Daoy (cell line): Measurements from ENCODE around the gene CAVIN2. TPM values are rescaled to one million over a fixed set of nuclear protein-coding genes. Genes with fewer than 3 reads are reported as not detected.

ENCODE experiments used
- DNase-seq: peaks from one replicate; pipeline ENCODE4 v3.0.0-alpha.2; 2015; ENCODE audit warnings: low read depth
- total RNA-seq: library from RNA; depleted of rRNA; stranded (reverse); fragments of >200 nt; shearing (Covaris generic); gene quantifications from 2 replicates; pipeline ENCODE4 v1.2.3, GENCODE V29; 2014

CAVIN2 gene
- total RNA-seq, 1 experiment from 2014 or later = 0.06 TPM

GRCh38 chr2:191839918-191840804, 6.7 kb downstream of the CAVIN2 start:
- DNase-seq = no peak

DNA sequence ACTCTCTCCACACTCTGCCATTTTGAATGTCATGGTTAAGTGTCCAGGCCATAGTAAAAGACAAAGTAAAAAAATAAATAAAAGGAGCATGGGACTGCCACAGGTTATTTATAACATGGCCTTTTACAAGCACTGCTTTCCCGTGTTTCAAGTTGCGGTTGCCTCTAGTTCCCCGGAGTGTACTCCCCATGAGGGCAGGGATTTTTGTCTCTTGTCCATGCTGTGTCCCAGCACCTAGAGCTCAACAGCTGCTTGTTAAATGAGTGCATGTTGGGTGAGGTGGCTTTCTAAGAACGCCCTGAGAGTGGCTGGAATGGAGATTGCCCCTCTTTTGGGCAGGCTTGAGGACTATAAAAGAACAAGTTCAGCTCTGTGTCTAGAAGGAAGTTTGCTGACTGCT, 8.4 kb downstream of the CAVIN2 start:
- no peak for DNase-seq

- DNase-seq = no peak
Measured at GRCh38 chr2:191836853-191837769, 9.8 kb downstream of the CAVIN2 start.

DNA sequence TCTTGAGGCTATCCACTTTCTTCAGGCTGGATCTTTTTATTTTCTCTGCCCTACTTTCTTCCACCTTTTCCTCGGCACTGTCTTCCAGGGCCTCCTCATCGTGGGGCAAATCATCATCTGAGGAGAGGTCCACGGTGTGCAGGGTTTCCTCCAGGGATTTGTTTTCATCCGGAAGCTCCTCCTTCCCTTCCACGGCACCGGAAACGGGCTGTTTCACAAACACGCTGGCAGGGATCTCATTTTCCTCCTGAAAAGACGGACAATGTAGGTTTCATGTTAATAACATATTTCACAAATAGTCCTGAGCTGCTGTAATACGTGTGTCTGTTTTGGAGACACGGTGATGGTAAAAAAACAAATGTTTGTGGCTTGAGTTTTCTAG, 10.4 kb downstream of the CAVIN2 start:
- DNase-seq = no peak

DNA sequence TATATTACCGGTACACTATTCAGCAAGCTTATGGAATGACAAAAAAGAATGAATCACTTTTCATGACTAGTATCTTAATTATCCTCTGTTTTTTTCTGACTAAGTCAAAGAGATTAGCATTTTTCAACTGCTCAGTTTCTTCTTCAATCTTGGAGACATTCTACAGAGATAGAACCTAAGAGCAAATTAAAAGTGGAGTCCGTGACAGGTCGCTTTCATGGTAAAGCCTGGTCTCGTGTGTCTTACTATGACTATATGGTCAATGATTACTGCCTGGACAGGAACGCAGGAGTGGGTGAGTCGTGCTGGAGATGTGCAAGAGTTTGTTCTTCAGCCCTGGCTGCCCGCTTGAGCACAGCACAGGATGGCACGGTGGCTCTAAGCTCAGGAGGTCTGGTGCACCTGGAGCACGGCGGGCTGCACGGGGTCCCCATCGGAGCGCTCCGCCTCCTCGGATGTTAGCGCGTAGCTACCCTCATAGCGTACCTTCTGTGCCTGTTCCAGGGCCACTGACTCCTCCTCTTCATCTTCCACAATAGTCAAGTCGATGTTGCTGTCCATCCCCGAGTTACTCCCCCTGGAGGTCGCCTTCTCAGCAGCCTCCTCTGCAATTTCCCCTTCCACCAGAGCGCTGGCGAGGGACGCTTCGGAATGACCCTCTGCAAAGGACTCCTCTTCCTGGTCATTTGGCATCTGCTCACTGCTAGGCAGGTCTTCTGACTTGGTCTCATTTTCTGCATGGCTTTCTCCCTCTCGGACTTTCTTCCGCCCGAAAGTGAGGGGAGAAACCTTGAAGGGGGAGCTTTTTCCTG, 11.1 kb downstream of the CAVIN2 start:
- DNase-seq = peak; percentile 10

- DNase-seq = no peak
Measured at GRCh38 chr2:191835100-191835499, 11.8 kb downstream of the CAVIN2 start.

- no peak for DNase-seq
Measured at GRCh38 chr2:191833356-191833755, 13.5 kb downstream of the CAVIN2 start.

GRCh38 chr2:191832668-191833067, 14.2 kb downstream of the CAVIN2 start:
- DNase-seq = no peak

GRCh38 chr2:191831410-191831994, 15.4 kb downstream of the CAVIN2 start:
- no peak for DNase-seq

- DNase-seq = no peak
Measured at GRCh38 chr2:191824398-191824797, 22.5 kb downstream of the CAVIN2 start.

DNA sequence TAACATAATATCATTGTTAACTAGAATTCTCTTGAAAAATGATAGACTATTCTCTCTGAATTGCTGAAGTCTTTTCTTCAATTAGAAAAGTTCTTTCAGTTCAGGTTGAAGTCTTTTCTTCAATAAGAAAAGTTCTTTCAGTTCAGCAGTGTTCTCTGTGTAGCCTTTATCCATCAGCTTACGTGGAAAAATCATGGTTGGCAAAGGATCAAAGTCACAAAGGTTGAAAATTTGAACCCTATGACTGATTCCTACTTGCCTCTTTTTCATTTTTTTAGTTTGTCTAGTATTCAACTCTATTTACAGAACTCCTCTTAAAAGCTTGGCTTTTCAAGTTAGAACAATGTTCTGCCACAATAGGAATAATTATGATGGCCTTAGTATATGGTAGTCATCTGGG, 25.8 kb downstream of the CAVIN2 start:
- DNase-seq = no peak

DNA sequence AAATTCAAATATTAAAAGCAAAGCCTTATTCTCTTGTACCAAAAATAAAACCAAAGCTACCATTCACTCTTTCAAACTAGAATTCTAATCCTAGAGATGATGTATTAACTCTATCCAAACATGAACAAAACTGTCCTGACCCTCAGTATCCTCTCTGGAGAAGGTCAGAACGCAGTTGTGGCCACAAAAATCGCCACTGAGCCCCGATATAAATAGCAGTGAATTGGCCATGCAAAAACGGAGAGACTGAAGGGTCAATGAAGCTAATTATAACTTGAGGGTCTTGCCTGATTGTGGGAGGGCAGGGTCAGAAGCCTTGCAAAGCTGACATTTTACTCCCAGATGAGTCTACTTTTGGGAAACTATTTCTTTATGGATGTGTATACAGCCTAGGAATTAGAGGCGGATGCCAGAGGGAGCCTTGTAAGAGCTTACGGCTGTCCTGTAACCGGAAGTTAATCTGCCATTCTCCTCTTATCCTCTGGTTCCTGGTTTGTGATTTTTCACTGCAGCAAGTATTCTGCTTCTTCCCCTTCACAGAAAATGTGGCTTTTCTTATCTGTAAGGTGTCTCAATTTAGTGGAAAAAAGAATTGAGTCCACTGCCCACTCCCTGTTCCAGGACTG, 28.1 kb downstream of the CAVIN2 start:
- DNase-seq = no peak

- no peak for DNase-seq
Measured at GRCh38 chr2:191818133-191818532, 28.8 kb downstream of the CAVIN2 start.

DNA sequence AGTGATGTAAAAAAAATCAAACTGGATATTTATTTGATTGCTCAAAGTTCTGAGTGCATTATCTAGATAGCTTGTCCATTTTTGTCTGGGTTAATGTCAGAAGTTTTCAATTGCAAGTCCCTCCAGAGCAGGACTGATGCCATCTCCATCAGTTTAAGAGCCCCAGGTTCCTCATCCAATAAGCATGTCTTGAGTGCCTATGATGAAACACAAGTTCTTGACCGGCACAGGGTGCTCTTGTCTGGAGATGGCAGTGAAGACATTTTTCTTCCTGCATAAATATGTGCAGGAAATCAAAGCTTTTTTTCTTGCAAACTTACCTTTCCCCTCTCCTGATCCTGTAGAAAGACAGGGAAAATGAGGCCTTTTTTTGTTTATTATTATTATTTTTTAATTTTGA, 31.9 kb downstream of the CAVIN2 start:
- no peak for DNase-seq

- DNase-seq = no peak
Measured at GRCh38 chr2:191813943-191814342, 32.9 kb downstream of the CAVIN2 start.

GRCh38 chr2:191811807-191812602, 34.9 kb downstream of the CAVIN2 start:
- DNase-seq = peak; percentile 54

- DNase-seq = no peak
Measured at GRCh38 chr2:191806396-191806795, 40.5 kb downstream of the CAVIN2 start.

DNA sequence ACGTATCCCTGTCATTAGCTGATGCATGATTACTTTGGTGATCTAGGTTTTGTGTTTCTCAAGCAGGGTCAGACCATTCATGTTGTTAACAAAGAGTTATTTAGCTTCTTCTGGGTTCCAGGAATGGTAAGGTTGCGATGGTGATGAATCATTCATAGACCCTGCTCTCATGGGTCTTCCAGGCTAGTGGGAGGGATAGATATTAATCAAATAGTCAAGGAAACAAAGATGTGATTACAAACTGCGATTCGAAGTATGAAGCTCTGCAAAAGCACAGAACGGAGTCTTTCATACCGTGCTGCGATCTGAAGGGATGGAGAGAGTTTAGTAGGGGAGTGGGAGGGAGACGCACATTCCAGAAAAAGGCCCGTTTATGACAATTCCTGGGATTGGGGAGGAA, 42.1 kb downstream of the CAVIN2 start:
- DNase-seq = no peak

GRCh38 chr2:191803007-191803406, 43.9 kb downstream of the CAVIN2 start:
- no peak for DNase-seq

GRCh38 chr2:191802180-191802579, 44.7 kb downstream of the CAVIN2 start:
- no peak for DNase-seq
